Posterior vena cava (tissue), 2 donors: ENCODE measurements around the gene SLC9A9. TPM values are rescaled to one million over a fixed set of nuclear protein-coding genes. Genes with fewer than 3 reads are reported as not detected.

Experiments
- DNase-seq: peaks from one replicate; pipeline ENCODE4 v3.0.0-alpha.2; 2020; ENCODE audit warnings: low spot score
- intact Hi-C, 2 donors: fragments of 100-400 bp; cut with DNase I; formaldehyde crosslinking; loops; one replicate each; pipeline versions ENCODE4 v1.14.1 to v1.14.2; 2022 to 2023
- total RNA-seq, 2 donors: library from RNA; stranded (reverse); fragmentation: NEBNext Ultra II Directional; extraction: Animal tissue kit (Norgen Biotek cat#: 25700); gene quantifications; one replicate each; pipeline ENCODE4 v1.2.1, GENCODE V29; 2021
- donor health status: DM: yes; HTN: yes; CAD: no.
- donor health status: DM: yes; HTN: yes; CAD: no.

SLC9A9 gene
- total RNA-seq, 2 donors from 2014 or later, result 20.5 to 28.8 TPM

- no peak for DNase-seq
- intact Hi-C loops, result no loop called here
Measured at GRCh38 chr3:143849854-143850549, 1.7 kb upstream of the SLC9A9 start.

- intact Hi-C loops, result no loop called here
- DNase-seq, result no peak
Measured at GRCh38 chr3:143848704-143849103, 436 bp upstream of the SLC9A9 start.

- no peak for DNase-seq
- intact Hi-C loops, result no loop called here
Measured at GRCh38 chr3:143843587-143843986, 4.7 kb downstream of the SLC9A9 start.

- intact Hi-C loops, result no loop called here
- DNase-seq, result no peak
Measured at GRCh38 chr3:143840636-143841035, 7.6 kb downstream of the SLC9A9 start.

GRCh38 chr3:143839980-143840379, 8.3 kb downstream of the SLC9A9 start:
- intact Hi-C loops, result no loop called here
- DNase-seq, result no peak

GRCh38 chr3:143837076-143837475, 11.2 kb downstream of the SLC9A9 start:
- no peak for DNase-seq
- intact Hi-C loops, result no loop called here

- intact Hi-C loops, result no loop called here
- no peak for DNase-seq
Measured at GRCh38 chr3:143835312-143835711, 13.0 kb downstream of the SLC9A9 start.

GRCh38 chr3:143832433-143832832, 15.8 kb downstream of the SLC9A9 start:
- intact Hi-C loops, result no loop called here
- no peak for DNase-seq

- no peak for DNase-seq
- intact Hi-C loops, result no loop called here
Measured at GRCh38 chr3:143831994-143832393, 16.3 kb downstream of the SLC9A9 start.

- no peak for DNase-seq
- intact Hi-C loops, result no loop called here
Measured at GRCh38 chr3:143831208-143831607, 17.1 kb downstream of the SLC9A9 start.

GRCh38 chr3:143830786-143831185, 17.5 kb downstream of the SLC9A9 start:
- intact Hi-C loops, result no loop called here
- DNase-seq, result no peak

- no peak for DNase-seq
- intact Hi-C loops, result no loop called here
Measured at GRCh38 chr3:143830063-143830462, 18.2 kb downstream of the SLC9A9 start.

- intact Hi-C loops, result no loop called here
- DNase-seq, result no peak
Measured at GRCh38 chr3:143827425-143827824, 20.8 kb downstream of the SLC9A9 start.

GRCh38 chr3:143826296-143826695, 22.0 kb downstream of the SLC9A9 start:
- intact Hi-C loops, result no loop called here
- no peak for DNase-seq

- intact Hi-C loops, result no loop called here
- no peak for DNase-seq
Measured at GRCh38 chr3:143825513-143825912, 22.8 kb downstream of the SLC9A9 start.

- intact Hi-C loops, result no loop called here
- DNase-seq, result no peak
Measured at GRCh38 chr3:143824735-143825385, 23.4 kb downstream of the SLC9A9 start.

- DNase-seq, result no peak
Measured at GRCh38 chr3:143822798-143823197, 25.5 kb downstream of the SLC9A9 start.

GRCh38 chr3:143822374-143822773, 25.9 kb downstream of the SLC9A9 start:
- no peak for DNase-seq
- intact Hi-C loops, result no loop called here

More at GRCh38 chr3:143822798-143823197, 25.5 kb downstream of the SLC9A9 start:
- intact Hi-C loops, result no loop called here

- intact Hi-C loops, result no loop called here
- DNase-seq, result no peak
Measured at GRCh38 chr3:143821862-143822261, 26.4 kb downstream of the SLC9A9 start.

- DNase-seq, result no peak
- intact Hi-C loops, result no loop called here
Measured at GRCh38 chr3:143820466-143821221, 27.6 kb downstream of the SLC9A9 start.
